K562 (cell line): Measurements from ENCODE around the gene SEC14L5. TPM values are rescaled to one million over a fixed set of nuclear protein-coding genes. Genes with fewer than 3 reads are reported as not detected.
A peak's percentile ranks its signal among the peaks of the same experiment; 100 is the strongest.

Source experiments
- ATAC-seq: fragments of 200-7000 bp; cut with Tn5 transposase; 3 replicates; pipeline ENCODE4 v1.9.1; 2020; ENCODE audit warnings: moderate library complexity
- BruUV-seq: library from RNA; stranded (reverse); fragments of 400-500 nt; replicated peaks from 2 replicates; lab custom pipeline; 2021; lab: Mats Ljungman, UMichigan
- CTCF ChIA-PET: fragments of 300-600 bp; formaldehyde crosslinking; extraction: SDS; loops from one replicate; lab custom pipeline; 2021; ENCODE audit warnings: low intra/inter-chr PET ratio; lab: Yijun Ruan, JAX
- POLR2A ChIA-PET: fragments of 300-600, 350-650 bp; sonication (Branson Sonifier 250); formaldehyde crosslinking; extraction: SDS; loops from one replicate; lab custom pipeline; 2021; ENCODE audit warnings: antibody characterized with exemption, inconsistent platforms; lab: Yijun Ruan, JAX
- DNase-seq, 4 experiments: peaks; one replicate each; pipeline versions ENCODE4 v3.0.0 to v3.0.0-alpha.2; 2011 to 2018; ENCODE audit warnings: low spot score in 3 of 4, mixed read lengths in 3 of 4; ENCODE audit errors: extremely low read depth in 1 of 4
- FAIRE-seq: peaks from 2 replicates; lab custom pipeline; 2011; peaks lifted over from hg19 to GRCh38; lab: Jason Lieb, UNC
- H2AFZ ChIP-seq: 2 replicates; pipeline ENCODE4 v1.6.0; 2011; ENCODE audit warnings: low read depth, low read length, control low read depth, inconsistent platforms
- H3K27ac ChIP-seq: fragments of 200-600 bp; 3 replicates; pipeline ENCODE4 v1.8.0; 2011; ENCODE audit warnings: low read depth, mild to moderate bottlenecking, control low read depth, inconsistent platforms, low read length, moderate library complexity, mixed read lengths; ENCODE audit errors: extremely low read depth
- H3K27me3 ChIP-seq, 2 experiments: fragments of 300-600 bp in 1 of 2; 2 replicates in 1 of 2; 3 replicates in 1 of 2; pipeline versions ENCODE4 v1.6.0 to v1.8.0; 2011; ENCODE audit warnings: inconsistent platforms in 2 of 2, low read length in 2 of 2, mild to moderate bottlenecking in 1 of 2, mixed read lengths in 1 of 2, moderate library complexity in 1 of 2; ENCODE audit not compliant: control insufficient read depth in 2 of 2, insufficient read depth in 2 of 2
- H3K36me3 ChIP-seq: fragments of 300-600 bp; 3 replicates; pipeline ENCODE4 v1.8.0; 2011; ENCODE audit warnings: mild to moderate bottlenecking, low read length, inconsistent platforms; ENCODE audit not compliant: control insufficient read depth, insufficient read depth
- H3K4me1 ChIP-seq, 2 experiments: fragments of 200-600 bp in 1 of 2; replicated peaks in 1 of 2; 2 replicates in 1 of 2; 3 replicates in 1 of 2; pipeline versions ENCODE4 v1.5.1 to v1.8.0; 2011; ENCODE audit warnings: inconsistent platforms in 2 of 2, low read length in 2 of 2, mild to moderate bottlenecking in 1 of 2, mixed read lengths in 1 of 2, moderate library complexity in 1 of 2; ENCODE audit not compliant: control insufficient read depth in 2 of 2, insufficient read depth in 2 of 2
- H3K4me2 ChIP-seq: 2 replicates; pipeline ENCODE4 v1.6.1; 2011; ENCODE audit warnings: low read length, control low read depth, inconsistent platforms, mixed read lengths; ENCODE audit not compliant: insufficient read depth
- H3K4me3 ChIP-seq: fragments of 200-600 bp; sonication (generic), shearing (Covaris generic); 2 replicates; pipeline ENCODE4 v1.5.1; 2016; ENCODE audit warnings: control low read depth, inconsistent platforms
- H3K79me2 ChIP-seq: fragments of 200-600 bp; 3 replicates; pipeline ENCODE4 v1.8.0; 2011; ENCODE audit warnings: low read length, inconsistent platforms; ENCODE audit not compliant: control insufficient read depth, insufficient read depth
- H3K9ac ChIP-seq, 2 experiments: 2 replicates each; pipeline versions ENCODE4 v1.6.0 to v1.6.1; 2011; ENCODE audit warnings: low read depth in 2 of 2, low read length in 2 of 2, control low read depth in 1 of 2, inconsistent platforms in 1 of 2, mild to moderate bottlenecking in 1 of 2, mixed read lengths in 1 of 2; ENCODE audit not compliant: insufficient read depth in 1 of 2
- H3K9me1 ChIP-seq: one replicate; pipeline ENCODE4 v1.6.0; 2011; ENCODE audit warnings: inconsistent platforms, mild to moderate bottlenecking, low read length, moderate library complexity; ENCODE audit not compliant: control insufficient read depth, insufficient read depth
- H3K9me3 ChIP-seq: replicated peaks from 2 replicates; pipeline ENCODE4 v1.5.1; 2011; ENCODE audit warnings: low read depth, low read length, inconsistent platforms; ENCODE audit not compliant: control insufficient read depth, insufficient read depth
- H4K20me1 ChIP-seq: replicated peaks from 2 replicates; pipeline ENCODE4 v1.6.1; 2011; ENCODE audit warnings: low read length, inconsistent platforms, mixed read lengths; ENCODE audit not compliant: control insufficient read depth, insufficient read depth
- GATAD2A ChIP-seq: fragments of 450-650 bp; IDR thresholded peaks from 2 replicates; pipeline ENCODE4 v1.6.1; 2017
- HCFC1 ChIP-seq: IDR thresholded peaks from 2 replicates; pipeline ENCODE4 v1.6.1; 2012; ENCODE audit warnings: low read depth, low read length, improper control_type of control experiment
- L3MBTL2 ChIP-seq: fragments of 450-650 bp; IDR thresholded peaks from 2 replicates; pipeline ENCODE4 v1.6.1; 2016; ENCODE audit warnings: mild to moderate bottlenecking, moderate library complexity
- NUFIP1 ChIP-seq: fragments of 450-650 bp; IDR thresholded peaks from 2 replicates; pipeline ENCODE4 v1.6.1; 2018; ENCODE audit not compliant: partially characterized antibody
- SRSF3 ChIP-seq: fragments of 200-400 bp; formaldehyde crosslinking; IDR thresholded peaks from 2 replicates; pipeline ENCODE4 v1.6.1; 2016; ENCODE audit warnings: mild to moderate bottlenecking, low read length, moderate library complexity; ENCODE audit not compliant: insufficient read depth
- STAT5A ChIP-seq: IDR thresholded peaks from 2 replicates; pipeline ENCODE4 v1.6.1; 2012; ENCODE audit warnings: low read length, inconsistent platforms, borderline replicate concordance
- YY1 ChIP-seq, 3 experiments: IDR thresholded peaks; 2 replicates each; pipeline ENCODE4 v1.6.1; 2011; ENCODE audit warnings: low read length in 2 of 3, mild to moderate bottlenecking in 2 of 3, moderate library complexity in 2 of 3, borderline replicate concordance in 1 of 3, control low read depth in 1 of 3, low read depth in 1 of 3; ENCODE audit not compliant: insufficient read depth in 3 of 3, insufficient replicate concordance in 2 of 3, control insufficient read depth in 1 of 3, insufficient read length in 1 of 3; ENCODE audit errors: extremely low read depth in 1 of 3
- ZBTB17 ChIP-seq: fragments of 450-650 bp; formaldehyde crosslinking; IDR thresholded peaks from 2 replicates; pipeline ENCODE4 v1.4.0; 2020; ENCODE audit warnings: mild to moderate bottlenecking
- ZBTB8A ChIP-seq: fragments of 450-650 bp; IDR thresholded peaks from 2 replicates; pipeline ENCODE4 v1.6.1; 2018; ENCODE audit warnings: mild to moderate bottlenecking, moderate library complexity; ENCODE audit not compliant: partially characterized antibody
- ZFPM2 ChIP-seq: fragments of 250-450 bp; sonication (Bioruptor Pico); IDR thresholded peaks from 2 replicates; pipeline ENCODE4 v1.5.1; 2022; ENCODE audit warnings: mild to moderate bottlenecking
- WGBS: fragments of 100-300 bp; shearing (Covaris generic); methylation state at CpG from one replicate; pipeline ENCODE4 v1.1.6; 2016; ENCODE audit warnings: low coverage, mixed read lengths; ENCODE audit not compliant: insufficient coverage; ENCODE audit errors: missing lambda C conversion rate; 5-methylcytosine and 5-hydroxymethylcytosine counted together
- in situ Hi-C: fragments of 300-500 bp; cut with MboI; formaldehyde crosslinking; loops from 4 replicates; pipeline ENCODE4 v1.15.0; 2018; ENCODE audit warnings: inconsistent platforms, mixed read lengths
- intact Hi-C: fragments of 100-400 bp; cut with micrococcal nuclease; formaldehyde crosslinking; loops from 2 replicates; pipeline ENCODE4 v1.14.2; 2022
- polyA plus RNA-seq, 8 experiments: library from polyadenylated mRNA; depleted of rRNA in 4 of 8; stranded (reverse) in 5 of 8; unstranded in 3 of 8; fragments of >200 nt; fragmentation: Nextera tagmentation in 2 of 8; fragmentation: Illumina TruSeq in 1 of 8; extraction: Ambion mirVana in 2 of 8; extraction: Trizol in 1 of 8; gene quantifications; 2 replicates each; pipeline versions ENCODE4 v1.2.1 to v1.2.3, GENCODE V29; 2011 to 2014; ENCODE audit warnings: inconsistent platforms in 1 of 8, missing spikeins in 1 of 8
- total RNA-seq, 7 experiments: library from RNA; depleted of rRNA in 6 of 7; stranded (reverse); fragments of >200 nt in 6 of 7; fragmentation: Illumina TruSeq in 2 of 7; extraction: Trizol in 2 of 7; gene quantifications; 2 replicates each; pipeline versions ENCODE4 v1.2.1 to v1.2.3, GENCODE V29; 2011 to 2021; ENCODE audit warnings: low replicate concordance in 1 of 7
- TF ChIP-seq, protein P1 (sequence below), 2 experiments: fragments of 450-650 bp; IDR thresholded peaks; 2 replicates each; pipeline ENCODE4 v1.6.1; 2016
- TF ChIP-seq, protein P2 (sequence below): fragments of 450-650 bp; formaldehyde crosslinking; IDR thresholded peaks from 2 replicates; pipeline ENCODE4 v1.4.0; 2020; ENCODE audit warnings: mild to moderate bottlenecking, moderate library complexity
- TF ChIP-seq, protein P3 (sequence below): fragments of 250-450 bp; sonication (Bioruptor Pico); IDR thresholded peaks from 2 replicates; pipeline ENCODE4 v1.8.0; 2021; ENCODE audit warnings: moderate library complexity, mild to moderate bottlenecking, inconsistent platforms

SEC14L5 gene
- total and polyA plus RNA-seq, 9 of the 15 experiments (the other 6 are each of a cell fraction or from before 2014, with no cell fraction given), result 0.11 TPM; not detected in 8

DNA sequence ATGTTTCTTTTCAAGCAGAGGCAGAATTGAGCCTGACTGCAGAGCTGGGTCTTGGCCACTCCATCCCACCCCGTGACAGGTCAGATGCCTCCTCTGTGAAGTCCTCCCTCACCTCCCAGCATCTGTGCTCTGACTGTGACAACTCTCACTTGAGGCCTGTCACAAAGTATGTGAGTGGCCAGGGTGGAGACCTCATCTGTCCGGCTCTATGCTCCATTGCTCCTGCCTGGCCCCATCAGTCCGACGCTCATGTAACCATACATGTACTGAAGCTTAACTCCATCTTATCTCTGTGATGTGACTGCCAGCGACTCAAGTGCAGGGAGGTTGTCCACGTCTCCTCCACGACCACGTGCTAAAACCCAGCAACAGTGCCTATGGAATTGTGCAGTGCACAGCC, 24.7 kb upstream of the SEC14L5 start (continued):
- peak; percentile 96 for TF ChIP-seq ZBTB17 (CRISPR knock-in tag)
- TF ChIP-seq, protein P1, sequence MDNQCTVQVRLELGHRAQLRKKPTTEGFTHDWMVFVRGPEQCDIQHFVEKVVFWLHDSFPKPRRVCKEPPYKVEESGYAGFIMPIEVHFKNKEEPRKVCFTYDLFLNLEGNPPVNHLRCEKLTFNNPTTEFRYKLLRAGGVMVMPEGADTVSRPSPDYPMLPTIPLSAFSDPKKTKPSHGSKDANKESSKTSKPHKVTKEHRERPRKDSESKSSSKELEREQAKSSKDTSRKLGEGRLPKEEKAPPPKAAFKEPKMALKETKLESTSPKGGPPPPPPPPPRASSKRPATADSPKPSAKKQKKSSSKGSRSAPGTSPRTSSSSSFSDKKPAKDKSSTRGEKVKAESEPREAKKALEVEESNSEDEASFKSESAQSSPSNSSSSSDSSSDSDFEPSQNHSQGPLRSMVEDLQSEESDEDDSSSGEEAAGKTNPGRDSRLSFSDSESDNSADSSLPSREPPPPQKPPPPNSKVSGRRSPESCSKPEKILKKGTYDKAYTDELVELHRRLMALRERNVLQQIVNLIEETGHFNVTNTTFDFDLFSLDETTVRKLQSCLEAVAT (IDR thresholded peaks at IDR 0.05), result peak in 1 of 2 experiments; percentile 96; a peak in 2 of 4 replicates
- TF ChIP-seq ZFPM2 (CRISPR knock-in tag), result no peak
- peak; percentile 48; the same call in 1 of the 2 replicates for TF ChIP-seq L3MBTL2

DNA sequence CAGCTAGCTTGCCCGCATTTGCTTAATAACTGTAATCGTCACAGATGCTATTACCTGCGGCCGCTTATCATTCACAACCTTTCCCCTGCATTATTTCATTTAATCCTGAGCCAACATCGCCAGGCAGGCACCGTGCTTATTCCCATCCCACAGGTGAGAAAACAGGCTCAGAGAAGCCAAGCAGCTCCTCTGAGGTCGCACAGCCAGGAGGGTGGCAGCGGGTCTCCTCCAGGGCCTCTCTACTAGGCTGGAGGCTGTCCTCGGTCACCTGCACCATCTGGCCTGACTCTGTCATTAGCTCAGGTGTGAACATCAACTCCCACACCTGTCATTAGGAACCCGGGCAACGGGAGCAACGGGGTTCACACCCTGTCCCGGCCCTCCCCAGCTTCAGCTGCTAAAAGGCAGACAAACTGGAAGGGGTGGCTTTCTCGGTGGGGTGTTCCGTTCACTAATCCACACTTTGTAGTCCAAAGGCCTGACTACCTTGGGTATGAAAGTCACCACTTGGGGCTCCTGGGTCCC, 24.2 kb upstream of the SEC14L5 start:
- no peak for ATAC-seq
- POLR2A ChIA-PET, result interaction anchor here (0.6 to 1.9 kb wide), 2 partner anchors 12 to 269 kb away, joined by 3 to 9 read pairs; no protein-coding TSS in a partner anchor
- Histone ChIP-seq H3K4me3 (no peak overlapping the region), H3K79me2 (no peaks in the 10 kb centered on the region), H3K9me3 (no peaks in the 10 kb centered on the region), H3K9ac (no peak overlapping the region), H3K27me3 (peaks cover 51 to 82% of the 10 kb centered on the region in 2 experiments), H2AFZ (no peak overlapping the region), H3K9me1 (no peaks in the 10 kb centered on the region), H3K27ac (no peak overlapping the region), H4K20me1 (peaks cover 25% of the 10 kb centered on the region), H3K36me3 (no peaks in the 10 kb centered on the region), H3K4me1 (peaks cover 0 to 18% of the 10 kb centered on the region in 2 experiments; a peak in 3 of 5 replicates), H3K4me2 (no peak overlapping the region)
- in situ Hi-C loops, result no loop called here
- intact Hi-C loops, result loop anchor here (10.0 kb wide), 1 partner anchor 49 kb away; no protein-coding TSS in a partner anchor
- no peak for TF ChIP-seq YY1 (IDR thresholded peaks at IDR 0.05; ENCODE audit: borderline replicate concordance in 1 of 3, control insufficient read depth in 1 of 3, extremely low read depth in 1 of 3, insufficient read depth in 3 of 3, insufficient read length in 1 of 3, insufficient replicate concordance in 2 of 3, low read depth in 1 of 3, low read length in 2 of 3)
- no peak for TF ChIP-seq HCFC1
- TF ChIP-seq ZBTB8A, result no peak
- TF ChIP-seq STAT5A, result no peak
- no peak for TF ChIP-seq NUFIP1
- no peak for TF ChIP-seq SRSF3
- TF ChIP-seq, protein P2, sequence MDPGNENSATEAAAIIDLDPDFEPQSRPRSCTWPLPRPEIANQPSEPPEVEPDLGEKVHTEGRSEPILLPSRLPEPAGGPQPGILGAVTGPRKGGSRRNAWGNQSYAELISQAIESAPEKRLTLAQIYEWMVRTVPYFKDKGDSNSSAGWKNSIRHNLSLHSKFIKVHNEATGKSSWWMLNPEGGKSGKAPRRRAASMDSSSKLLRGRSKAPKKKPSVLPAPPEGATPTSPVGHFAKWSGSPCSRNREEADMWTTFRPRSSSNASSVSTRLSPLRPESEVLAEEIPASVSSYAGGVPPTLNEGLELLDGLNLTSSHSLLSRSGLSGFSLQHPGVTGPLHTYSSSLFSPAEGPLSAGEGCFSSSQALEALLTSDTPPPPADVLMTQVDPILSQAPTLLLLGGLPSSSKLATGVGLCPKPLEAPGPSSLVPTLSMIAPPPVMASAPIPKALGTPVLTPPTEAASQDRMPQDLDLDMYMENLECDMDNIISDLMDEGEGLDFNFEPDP, result no peak
- TF ChIP-seq, protein P3, sequence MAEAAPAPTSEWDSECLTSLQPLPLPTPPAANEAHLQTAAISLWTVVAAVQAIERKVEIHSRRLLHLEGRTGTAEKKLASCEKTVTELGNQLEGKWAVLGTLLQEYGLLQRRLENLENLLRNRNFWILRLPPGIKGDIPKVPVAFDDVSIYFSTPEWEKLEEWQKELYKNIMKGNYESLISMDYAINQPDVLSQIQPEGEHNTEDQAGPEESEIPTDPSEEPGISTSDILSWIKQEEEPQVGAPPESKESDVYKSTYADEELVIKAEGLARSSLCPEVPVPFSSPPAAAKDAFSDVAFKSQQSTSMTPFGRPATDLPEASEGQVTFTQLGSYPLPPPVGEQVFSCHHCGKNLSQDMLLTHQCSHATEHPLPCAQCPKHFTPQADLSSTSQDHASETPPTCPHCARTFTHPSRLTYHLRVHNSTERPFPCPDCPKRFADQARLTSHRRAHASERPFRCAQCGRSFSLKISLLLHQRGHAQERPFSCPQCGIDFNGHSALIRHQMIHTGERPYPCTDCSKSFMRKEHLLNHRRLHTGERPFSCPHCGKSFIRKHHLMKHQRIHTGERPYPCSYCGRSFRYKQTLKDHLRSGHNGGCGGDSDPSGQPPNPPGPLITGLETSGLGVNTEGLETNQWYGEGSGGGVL (CRISPR knock-in tag), result no peak
- no peak for TF ChIP-seq GATAD2A
- no peak for DNase-seq
- FAIRE-seq, result no peak
- CTCF ChIA-PET, result no interaction called here
- WGBS, result 16% methylated on average over 15 of the region's 15 CpGs
- BruUV-seq, result no TSS peak
